GM12878 (cell line): ENCODE measurements around the gene DCK.

Experiments
- BHLHE40 ChIP-seq, 2 experiments: fragments of 450-650 bp in 1 of 2; IDR thresholded peaks; 2 replicates each; pipeline ENCODE4 v1.6.1; 2011 to 2017; ENCODE audit warnings: low read depth in 2 of 2, borderline replicate concordance in 1 of 2, improper control_type of control experiment in 1 of 2, low read length in 1 of 2, mild to moderate bottlenecking in 1 of 2
- SPI1 ChIP-seq: IDR thresholded peaks from 2 replicates; pipeline ENCODE4 v1.6.1; 2011; ENCODE audit warnings: low read depth, mild to moderate bottlenecking, low read length, moderate library complexity, borderline replicate concordance; ENCODE audit not compliant: insufficient read depth

GRCh38 chr4:71069063-71069462, 75.6 kb downstream of the DCK start:
- TF ChIP-seq BHLHE40 (IDR thresholded peaks at IDR 0.05; ENCODE audit: borderline replicate concordance in 1 of 2, low read depth in 2 of 2, low read length in 1 of 2) = no peak
- TF ChIP-seq SPI1 = no peak
